LNCAP (cell line): Measurements from ENCODE around the gene EDARADD.

Experiments used
- TF ChIP-seq, protein P1 (sequence below): fragments of 450-650 bp; IDR thresholded peaks from 2 replicates; pipeline ENCODE4 v1.5.1; 2017; ENCODE audit warnings: mild to moderate bottlenecking

Gene EDARADD

DNA sequence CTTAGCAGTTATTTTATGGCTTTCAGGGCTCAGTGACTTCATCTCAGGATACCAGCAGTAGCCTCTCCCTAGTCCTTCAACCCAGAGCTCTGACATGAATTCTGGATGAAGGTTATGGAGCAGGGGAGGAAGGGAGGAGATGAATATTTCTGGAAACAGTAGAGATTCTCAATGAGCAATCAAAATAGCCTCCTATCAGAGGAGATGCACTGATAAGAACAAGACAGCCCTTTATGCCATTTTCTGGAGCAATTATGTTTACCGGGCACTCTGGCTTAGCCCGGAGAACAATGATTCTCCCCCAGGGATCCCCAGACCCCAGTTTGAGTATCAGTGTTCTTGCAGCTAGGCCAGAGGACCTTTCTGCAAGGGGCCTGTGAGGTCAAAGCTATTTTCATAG, 37.9 kb upstream of the EDARADD start:
- TF ChIP-seq, protein P1, sequence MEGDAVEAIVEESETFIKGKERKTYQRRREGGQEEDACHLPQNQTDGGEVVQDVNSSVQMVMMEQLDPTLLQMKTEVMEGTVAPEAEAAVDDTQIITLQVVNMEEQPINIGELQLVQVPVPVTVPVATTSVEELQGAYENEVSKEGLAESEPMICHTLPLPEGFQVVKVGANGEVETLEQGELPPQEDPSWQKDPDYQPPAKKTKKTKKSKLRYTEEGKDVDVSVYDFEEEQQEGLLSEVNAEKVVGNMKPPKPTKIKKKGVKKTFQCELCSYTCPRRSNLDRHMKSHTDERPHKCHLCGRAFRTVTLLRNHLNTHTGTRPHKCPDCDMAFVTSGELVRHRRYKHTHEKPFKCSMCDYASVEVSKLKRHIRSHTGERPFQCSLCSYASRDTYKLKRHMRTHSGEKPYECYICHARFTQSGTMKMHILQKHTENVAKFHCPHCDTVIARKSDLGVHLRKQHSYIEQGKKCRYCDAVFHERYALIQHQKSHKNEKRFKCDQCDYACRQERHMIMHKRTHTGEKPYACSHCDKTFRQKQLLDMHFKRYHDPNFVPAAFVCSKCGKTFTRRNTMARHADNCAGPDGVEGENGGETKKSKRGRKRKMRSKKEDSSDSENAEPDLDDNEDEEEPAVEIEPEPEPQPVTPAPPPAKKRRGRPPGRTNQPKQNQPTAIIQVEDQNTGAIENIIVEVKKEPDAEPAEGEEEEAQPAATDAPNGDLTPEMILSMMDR = no peak

DNA sequence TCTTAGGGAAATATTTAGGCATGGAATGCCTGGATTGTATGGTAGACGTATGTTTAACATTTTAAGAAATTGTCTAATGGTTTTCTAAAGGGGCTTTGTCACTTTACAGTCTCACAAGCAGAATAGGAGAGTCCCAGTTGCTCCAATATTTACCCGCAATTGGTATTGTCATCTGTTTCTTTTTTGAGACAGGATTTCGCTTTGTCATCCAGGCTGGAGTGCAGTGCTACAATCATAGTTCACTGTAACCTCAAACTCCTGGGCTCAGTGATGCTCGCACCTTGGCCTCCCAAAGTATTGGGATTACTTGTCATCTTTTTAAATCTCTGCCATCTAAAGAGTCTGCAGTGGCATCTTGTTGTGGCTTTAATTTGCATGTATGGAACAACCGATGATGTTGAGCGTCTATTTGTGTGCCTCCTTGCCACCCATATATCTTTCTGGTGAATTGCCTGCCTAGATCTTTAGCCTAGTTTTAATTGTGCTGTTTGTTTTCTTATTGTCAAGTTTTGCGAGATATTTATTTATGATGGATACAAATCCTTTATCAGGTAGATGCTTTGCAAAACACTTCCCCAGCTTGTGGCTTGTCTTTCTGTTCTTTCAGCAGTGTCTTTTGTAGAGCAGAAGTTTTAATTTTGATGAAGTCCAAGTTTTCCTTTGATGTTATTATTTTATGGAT, 32.0 kb upstream of the EDARADD start:
- TF ChIP-seq, protein P1 = no peak

DNA sequence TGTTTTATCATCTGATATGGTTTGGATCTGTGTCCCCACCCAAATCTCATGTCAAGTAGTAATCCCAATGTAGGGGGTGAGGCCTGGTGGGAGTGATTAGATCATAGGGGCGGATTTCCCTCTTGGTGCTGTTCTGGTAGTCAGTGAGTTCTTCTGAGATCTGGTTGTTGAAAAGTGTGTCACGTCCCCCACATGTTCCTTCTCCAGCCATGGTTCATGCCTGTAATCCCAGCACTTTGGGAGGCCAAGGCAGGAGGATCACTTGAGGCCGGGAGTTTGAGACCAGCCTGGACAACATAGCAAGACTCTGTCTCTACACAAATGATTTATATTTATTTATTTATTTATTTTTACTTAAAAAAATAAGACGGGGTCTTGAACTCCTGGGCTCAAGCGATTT, 30.8 kb upstream of the EDARADD start:
- TF ChIP-seq, protein P1 = no peak

DNA sequence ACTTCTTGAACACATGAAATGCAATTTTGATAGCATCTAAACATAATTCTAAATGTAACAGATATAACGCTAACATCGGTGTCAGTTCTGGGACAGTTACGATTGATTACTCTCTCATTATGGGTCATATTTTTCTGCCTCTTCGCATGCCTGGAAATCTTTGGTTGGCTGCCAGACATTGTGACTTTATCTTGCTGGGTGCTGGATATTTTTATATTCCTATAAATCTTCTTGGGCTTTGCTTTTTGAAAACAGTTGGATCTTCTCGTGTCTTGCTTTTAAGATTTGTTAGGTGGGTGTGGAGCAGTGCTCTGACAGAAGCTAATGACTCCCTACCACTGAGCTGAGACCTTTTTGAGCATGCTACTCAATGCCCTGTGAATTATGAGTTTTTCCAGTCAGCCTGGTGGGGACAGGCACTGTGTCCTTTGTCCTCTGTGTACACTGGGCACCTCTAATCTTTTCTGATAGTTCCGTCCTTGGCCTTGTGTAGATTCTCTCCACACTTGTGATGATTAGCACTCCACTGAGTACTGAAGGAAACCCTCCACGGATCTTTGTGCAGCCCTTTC, 28.0 kb upstream of the EDARADD start:
- TF ChIP-seq, protein P1 = no peak

DNA sequence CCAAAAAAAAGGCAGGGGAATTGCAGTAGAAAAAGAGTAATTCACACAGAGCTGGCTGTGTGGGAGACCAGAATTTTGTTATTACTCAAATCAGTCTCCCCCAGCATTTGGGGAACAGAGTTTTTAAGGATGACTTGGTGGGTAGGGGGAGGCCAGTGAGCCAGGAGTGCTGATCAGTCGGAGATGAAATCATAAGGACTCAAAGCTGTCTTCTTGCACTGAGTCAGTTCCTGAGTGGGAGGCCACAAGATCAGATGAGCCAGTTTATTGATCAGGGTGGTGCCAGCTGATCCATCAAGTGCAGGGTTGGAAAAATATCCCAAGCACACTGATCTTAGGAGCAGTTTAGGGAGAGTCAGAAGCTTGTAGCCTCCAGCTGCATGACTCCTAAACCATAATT, 23.7 kb upstream of the EDARADD start:
- TF ChIP-seq, protein P1 = no peak

DNA sequence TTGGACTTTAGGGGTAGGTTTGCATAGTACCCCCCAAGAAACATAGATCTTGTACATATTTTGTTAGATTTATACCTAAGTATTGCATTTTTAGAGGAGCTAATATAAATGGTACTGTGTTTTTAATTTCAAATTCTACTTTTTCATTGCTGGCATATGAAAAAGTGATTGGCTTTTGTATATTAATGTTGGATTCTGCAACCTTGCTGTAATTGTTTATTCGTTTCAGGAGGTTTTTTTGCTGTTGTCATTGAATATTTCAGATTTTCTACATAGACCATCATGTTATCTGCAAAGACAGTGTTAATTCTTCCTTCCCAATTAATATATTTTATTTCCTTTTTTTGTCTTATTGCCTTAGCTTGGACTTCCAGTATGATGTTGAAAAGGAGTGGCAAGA, 23.0 kb upstream of the EDARADD start:
- TF ChIP-seq, protein P1 = no peak

DNA sequence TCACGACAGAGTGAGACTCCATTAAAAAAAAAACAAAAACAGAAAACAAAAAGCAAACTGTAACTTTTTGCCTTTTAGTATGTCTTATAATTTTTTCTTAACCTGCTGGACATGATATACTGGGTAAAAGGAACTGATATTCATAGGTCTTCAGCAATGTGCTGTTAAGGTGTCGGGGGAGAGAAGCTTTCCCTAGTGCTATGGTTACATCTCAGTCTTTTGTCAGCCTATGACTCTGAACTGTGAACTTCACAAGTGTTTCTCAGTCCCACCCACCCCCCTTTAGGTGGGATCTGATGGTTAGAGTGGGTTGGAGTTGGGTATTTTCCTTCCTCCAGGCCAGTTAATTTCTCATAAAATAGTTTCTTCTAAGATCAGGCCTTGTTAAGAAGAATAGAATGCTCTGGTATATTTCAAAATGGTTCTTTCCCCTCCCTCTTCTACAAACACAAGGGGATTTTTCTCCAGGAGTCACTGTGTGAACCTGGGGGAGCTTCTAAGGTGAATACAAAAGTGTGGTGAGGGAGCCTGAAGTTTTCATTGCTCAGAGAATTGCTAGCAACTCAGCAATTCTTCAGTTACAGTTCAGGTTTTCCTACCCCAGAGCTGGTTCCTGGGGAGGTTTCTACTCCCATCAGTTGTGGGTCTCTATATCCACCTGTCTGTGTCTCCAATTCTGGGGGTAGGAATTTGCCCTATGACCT, 16.1 kb upstream of the EDARADD start:
- TF ChIP-seq, protein P1 = no peak
